Keratinocyte (primary cell): Measurements from ENCODE around the gene TRIM28. TPM values are rescaled to one million over a fixed set of nuclear protein-coding genes. Genes with fewer than 3 reads are reported as not detected.

ENCODE experiments used
- DNase-seq: peaks from one replicate; pipeline ENCODE4 v3.0.0-alpha.2; 2011; ENCODE audit warnings: low read depth, missing footprints, low spot score
- FAIRE-seq: peaks from 2 replicates; lab custom pipeline; 2011; peaks lifted over from hg19 to GRCh38; lab: Jason Lieb, UNC
- H2AFZ ChIP-seq: 2 replicates; pipeline ENCODE4 v1.6.0; 2012; ENCODE audit warnings: low read length, control low read depth, inconsistent platforms; ENCODE audit not compliant: control insufficient read depth
- H3K27ac ChIP-seq: 2 replicates; pipeline ENCODE4 v1.5.1; 2011; ENCODE audit warnings: low read length; ENCODE audit not compliant: control insufficient read depth, insufficient read depth
- H3K27me3 ChIP-seq: 3 replicates; pipeline ENCODE4 v1.6.0; 2011; ENCODE audit warnings: low read length; ENCODE audit not compliant: control insufficient read depth, insufficient read depth; ENCODE audit errors: extremely low read depth
- H3K36me3 ChIP-seq, 2 experiments: 2 replicates in 1 of 2; 3 replicates in 1 of 2; pipeline ENCODE4 v1.5.1; 2011; ENCODE audit warnings: low read length in 2 of 2, mild to moderate bottlenecking in 1 of 2; ENCODE audit not compliant: control insufficient read depth in 2 of 2, insufficient read depth in 2 of 2; ENCODE audit errors: extremely low read depth in 1 of 2
- H3K4me1 ChIP-seq: 3 replicates; pipeline ENCODE4 v1.5.1; 2011; ENCODE audit warnings: low read length; ENCODE audit not compliant: control insufficient read depth, insufficient read depth; ENCODE audit errors: extremely low read depth
- H3K4me2 ChIP-seq: 3 replicates; pipeline ENCODE4 v1.6.0; 2011; ENCODE audit warnings: low read depth, low read length; ENCODE audit not compliant: control insufficient read depth, insufficient read depth; ENCODE audit errors: extremely low read depth
- H3K4me3 ChIP-seq, 3 experiments: fragments of 200-600 bp in 1 of 3; sonication (generic) in 1 of 3; 2 replicates in 2 of 3; 3 replicates in 1 of 3; pipeline ENCODE4 v1.5.1; 2011 to 2016; ENCODE audit warnings: low read length in 3 of 3, mild to moderate bottlenecking in 3 of 3, control low read depth in 2 of 3, inconsistent platforms in 1 of 3, low read depth in 1 of 3, mixed read lengths in 1 of 3, mixed run types in 1 of 3, moderate library complexity in 1 of 3; ENCODE audit not compliant: control insufficient read depth in 2 of 3, insufficient read depth in 2 of 3; ENCODE audit errors: extremely low read depth in 1 of 3
- H3K79me2 ChIP-seq: 2 replicates; pipeline ENCODE4 v1.6.0; 2012; ENCODE audit warnings: low read length; ENCODE audit not compliant: control insufficient read depth, insufficient read depth
- H3K9ac ChIP-seq: 3 replicates; pipeline ENCODE4 v1.6.0; 2011; ENCODE audit warnings: low read length; ENCODE audit not compliant: control insufficient read depth, insufficient read depth; ENCODE audit errors: extremely low read depth
- H3K9me1 ChIP-seq: 3 replicates; pipeline ENCODE4 v1.6.0; 2011; ENCODE audit warnings: low read length; ENCODE audit not compliant: control insufficient read depth, insufficient read depth; ENCODE audit errors: extremely low read depth
- H3K9me3 ChIP-seq: 2 replicates; pipeline ENCODE4 v1.5.1; 2012; ENCODE audit warnings: low read depth, low read length; ENCODE audit not compliant: control insufficient read depth
- H4K20me1 ChIP-seq: 3 replicates; pipeline ENCODE4 v1.6.0; 2011; ENCODE audit warnings: low read length; ENCODE audit not compliant: control insufficient read depth, insufficient read depth; ENCODE audit errors: extremely low read depth
- CTCF ChIP-seq, 3 experiments: IDR thresholded peaks in 1 of 3; conservative IDR thresholded peaks in 1 of 3; optimal IDR thresholded peaks in 1 of 3; 2 replicates in 2 of 3; 3 replicates in 1 of 3; pipeline versions ENCODE3 to v1.5.1; 2011; ENCODE audit warnings: low read length in 3 of 3, mild to moderate bottlenecking in 3 of 3, moderate library complexity in 2 of 3, control low read depth in 1 of 3, inconsistent platforms in 1 of 3; ENCODE audit not compliant: insufficient read depth in 2 of 3; ENCODE audit errors: extremely low read depth in 1 of 3
- EZH2 ChIP-seq: IDR thresholded peaks from one replicate; pipeline ENCODE4 v1.6.1; 2012; ENCODE audit warnings: inconsistent platforms, mild to moderate bottlenecking, low read length, moderate library complexity
- dilution Hi-C: fragments of 300-500 bp; cut with MboI; formaldehyde crosslinking; loops from one replicate; pipeline ENCODE4 v1.7.0; 2020; ENCODE audit warnings: low sequenced_read_pairs; ENCODE audit not compliant: extremely low pct_ligation_motif_present
- polyA plus RNA-seq, 5 experiments: library from polyadenylated mRNA; depleted of rRNA in 3 of 5; stranded (reverse) in 3 of 5; stranded (forward) in 1 of 5; unstranded in 1 of 5; fragments of >200 nt; gene quantifications; 1 replicate in 1 of 5; 2 replicates in 3 of 5; 3 replicates in 1 of 5; pipeline versions ENCODE4 v1.2.1 to v1.2.3, GENCODE V29; 2011 to 2012; ENCODE audit warnings: missing spikeins in 2 of 5, low read depth in 1 of 5, low replicate concordance in 1 of 5

The TRIM28 gene
- polyA plus RNA-seq, 1 donor (not counting 4 experiments of a cell fraction or from before 2014, with no cell fraction given): 290 TPM

GRCh38 chr19:58521651-58522050, 22.2 kb upstream of the TRIM28 start:
- H3K9me1 ChIP-seq: no peaks in the 10 kb centered on the region
- no peak overlapping the region for H3K4me2 ChIP-seq
- DNase-seq: no peak
- FAIRE-seq: no peak
- dilution Hi-C loops: no loop called here
- no peak overlapping the region for H3K27ac ChIP-seq
- H3K27me3 ChIP-seq: no peaks in the 10 kb centered on the region
- TF ChIP-seq CTCF (optimal IDR thresholded peaks at IDR 0.05 in 1 of 3, IDR thresholded peaks at IDR 0.05 in 1 of 3, conservative IDR thresholded peaks at IDR 0.05 in 1 of 3; ENCODE audit: extremely low read depth in 1 of 3, insufficient read depth in 2 of 3, low read length in 3 of 3) (no peak), EZH2 (no peak)
- H3K4me1 ChIP-seq: peaks cover 13% of the 10 kb centered on the region
- no peaks in the 10 kb centered on the region for H4K20me1 ChIP-seq
- no peak overlapping the region for H2AFZ ChIP-seq
- H3K9ac ChIP-seq: no peak overlapping the region
- no peaks in the 10 kb centered on the region for H3K9me3 ChIP-seq
- peaks cover 25% of the 10 kb centered on the region for H3K79me2 ChIP-seq
- no peak overlapping the region for H3K4me3 ChIP-seq
- peaks cover 4 to 5% of the 10 kb centered on the region in 2 experiments for H3K36me3 ChIP-seq

GRCh38 chr19:58522709-58523108, 21.2 kb upstream of the TRIM28 start:
- H3K4me1 ChIP-seq: peaks cover 13% of the 10 kb centered on the region
- no peak for TF ChIP-seq EZH2
- no peak for TF ChIP-seq CTCF (optimal IDR thresholded peaks at IDR 0.05 in 1 of 3, IDR thresholded peaks at IDR 0.05 in 1 of 3, conservative IDR thresholded peaks at IDR 0.05 in 1 of 3; ENCODE audit: extremely low read depth in 1 of 3, insufficient read depth in 2 of 3, low read length in 3 of 3)
- no peak overlapping the region for H3K27ac ChIP-seq
- DNase-seq (no peak), FAIRE-seq (no peak)
- no peaks in the 10 kb centered on the region for H3K9me3 ChIP-seq
- no peak overlapping the region for H2AFZ ChIP-seq
- no peaks in the 10 kb centered on the region for H3K27me3 ChIP-seq
- no peaks in the 10 kb centered on the region for H4K20me1 ChIP-seq
- dilution Hi-C loops: no loop called here
- H3K79me2 ChIP-seq: peaks cover 14% of the 10 kb centered on the region
- H3K9me1 ChIP-seq: no peaks in the 10 kb centered on the region
- H3K9ac ChIP-seq: no peak overlapping the region
- H3K4me3 ChIP-seq: no peak overlapping the region
- H3K36me3 ChIP-seq: no peaks in the 10 kb centered on the region
- no peak overlapping the region for H3K4me2 ChIP-seq
